HG03280 (cell line): ENCODE results near the gene MAP10.

Source experiments
- ATAC-seq: cut with Tn5 transposase; IDR thresholded peaks from one replicate; pipeline ENCODE4 v1.9.1; 2021; ENCODE audit warnings: mild to moderate bottlenecking, moderate library complexity; ENCODE audit not compliant: unreplicated experiment

MAP10 gene

GRCh38 chr1:232854798-232855159 is 49.6 kb downstream of the MAP10 start:
- ATAC-seq: no peak

- no peak for ATAC-seq
These were observed 51.3 kb downstream of the MAP10 start for GRCh38 chr1:232856541-232856940.
